Mammary epithelial cell (primary cell): ENCODE measurements around the gene CXXC1.

ENCODE experiments used
- CTCF ChIP-seq, 2 donors: IDR thresholded peaks in 1 of 2; conservative IDR thresholded peaks in 1 of 2; 2 replicates each; pipeline ENCODE4 v1.5.1; 2011 to 2012; ENCODE audit warnings: inconsistent platforms in 2 of 2, low read length in 2 of 2, mild to moderate bottlenecking in 2 of 2, control low read depth in 1 of 2, low read depth in 1 of 2; ENCODE audit not compliant: insufficient read depth in 1 of 2; ENCODE audit errors: extremely low read depth in 1 of 2
- EZH2 ChIP-seq: IDR thresholded peaks from 2 replicates; pipeline ENCODE4 v1.6.1; 2012; ENCODE audit warnings: low read length, inconsistent platforms, borderline replicate concordance

GRCh38 chr18:50266248-50266704 is 21.2 kb downstream of the CXXC1 start, which contains the start of gene CFAP53:
- no peak for TF ChIP-seq CTCF (conservative IDR thresholded peaks at IDR 0.05 in 1 of 2, IDR thresholded peaks at IDR 0.05 in 1 of 2; ENCODE audit: extremely low read depth in 1 of 2, insufficient read depth in 1 of 2, low read depth in 1 of 2, low read length in 2 of 2)
- no peak for TF ChIP-seq EZH2
